NCI-H187 treated with DMSO at 0.1 percent for 48 hours (cell line): Measurements from ENCODE around the gene PLB1.

Experiments
- DNase-seq: peaks from one replicate; lab custom pipeline; 2025; lab: John Stamatoyannopoulos, UW

The PLB1 gene

GRCh38 chr2:28613633-28614501 lies 118.0 kb downstream of the PLB1 start:
- peak; percentile 51 for DNase-seq

- DNase-seq: peak; percentile 36
These were observed 119.8 kb downstream of the PLB1 start for GRCh38 chr2:28615706-28616105.

- no peak for DNase-seq
These were observed 120.6 kb downstream of the PLB1 start for GRCh38 chr2:28616396-28616999.

GRCh38 chr2:28617502-28618184 lies 121.8 kb downstream of the PLB1 start:
- DNase-seq: no peak

- DNase-seq: no peak
These were observed 122.6 kb downstream of the PLB1 start for GRCh38 chr2:28618221-28619141.

GRCh38 chr2:28619213-28620196 lies 123.6 kb downstream of the PLB1 start:
- DNase-seq: no peak

- no peak for DNase-seq
These were observed 124.5 kb downstream of the PLB1 start for GRCh38 chr2:28620291-28620793.

GRCh38 chr2:28620801-28621171 lies 124.9 kb downstream of the PLB1 start:
- DNase-seq: no peak

GRCh38 chr2:28621172-28622100 lies 125.6 kb downstream of the PLB1 start:
- no peak for DNase-seq

- no peak for DNase-seq
These were observed 126.2 kb downstream of the PLB1 start for GRCh38 chr2:28622101-28622499.

GRCh38 chr2:28623582-28624405 lies 127.9 kb downstream of the PLB1 start:
- DNase-seq: no peak

GRCh38 chr2:28624436-28624792 lies 128.6 kb downstream of the PLB1 start:
- no peak for DNase-seq

- DNase-seq: no peak
These were observed 129.2 kb downstream of the PLB1 start for GRCh38 chr2:28624793-28625701.

- no peak for DNase-seq
These were observed 130.5 kb downstream of the PLB1 start for GRCh38 chr2:28626376-28626775.

GRCh38 chr2:28626891-28627421 lies 131.1 kb downstream of the PLB1 start:
- no peak for DNase-seq

GRCh38 chr2:28627722-28628480 lies 132.0 kb downstream of the PLB1 start:
- DNase-seq: no peak
